ENCODE data around the gene SLC17A5.

Gene SLC17A5

GRCh38 chr6:73664701-73665100 lies 10.9 kb upstream of the SLC17A5 start:
- no peaks in the 10 kb centered on the region for H3K9me3 ChIP-seq (ENCODE audit: control insufficient read depth in 1 of 2, low read length in 2 of 2)
- no peak overlapping the region for H3K27ac ChIP-seq (ENCODE audit: low read length)
- no peaks in the 10 kb centered on the region for H3K27me3 ChIP-seq (ENCODE audit: low read depth, low read length)
- H3K36me3 ChIP-seq (ENCODE audit: control insufficient read depth in 1 of 2, insufficient read depth in 2 of 2, low read length in 2 of 2) = no peaks in the 10 kb centered on the region
- no peaks in the 10 kb centered on the region for H3K4me1 ChIP-seq (ENCODE audit: control insufficient read depth in 1 of 2, insufficient read depth in 2 of 2, low read length in 2 of 2)
- no peak overlapping the region for H3K4me3 ChIP-seq (ENCODE audit: low read depth in 1 of 2, low read length in 2 of 2)

DNA sequence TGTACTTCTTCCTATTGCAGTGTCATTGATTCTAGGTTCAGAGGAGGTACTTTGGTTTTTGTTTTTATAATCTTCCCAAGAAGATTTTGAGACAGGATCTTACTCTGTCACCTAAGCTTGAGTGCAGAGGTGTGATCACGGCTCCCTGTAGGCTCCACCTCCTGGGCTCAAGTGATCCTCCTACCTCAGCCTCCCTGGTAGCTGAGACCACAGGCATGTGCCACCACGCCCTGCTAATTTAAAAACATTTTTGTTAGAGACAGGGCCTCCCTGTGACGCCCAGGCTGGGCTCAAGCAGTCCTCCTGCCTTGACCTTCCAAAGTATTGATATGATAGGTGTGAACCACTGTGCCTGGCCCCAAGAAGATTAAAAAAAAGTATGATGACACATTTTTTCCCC lies 3.4 kb upstream of the SLC17A5 start:
- Histone ChIP-seq H3K9me3 (ENCODE audit: control insufficient read depth in 1 of 2, low read length in 2 of 2) (no peaks in the 10 kb centered on the region), H3K4me1 (ENCODE audit: control insufficient read depth in 1 of 2, insufficient read depth in 2 of 2, low read length in 2 of 2) (peaks cover 0 to 11% of the 10 kb centered on the region in 2 donors), H3K27ac (ENCODE audit: low read length) (no peak overlapping the region), H3K4me3 (ENCODE audit: low read depth in 1 of 2, low read length in 2 of 2) (no peak overlapping the region), H3K36me3 (ENCODE audit: control insufficient read depth in 1 of 2, insufficient read depth in 2 of 2, low read length in 2 of 2) (no peaks in the 10 kb centered on the region), H3K27me3 (ENCODE audit: low read depth, low read length) (no peaks in the 10 kb centered on the region)

- no peak overlapping the region for H3K4me3 ChIP-seq (ENCODE audit: low read depth in 1 of 2, low read length in 2 of 2)
- H3K27me3 ChIP-seq (ENCODE audit: low read depth, low read length) = no peaks in the 10 kb centered on the region
- peaks cover 0 to 16% of the 10 kb centered on the region in 2 donors for H3K4me1 ChIP-seq (ENCODE audit: control insufficient read depth in 1 of 2, insufficient read depth in 2 of 2, low read length in 2 of 2)
- no peaks in the 10 kb centered on the region for H3K9me3 ChIP-seq (ENCODE audit: control insufficient read depth in 1 of 2, low read length in 2 of 2)
- no peak overlapping the region for H3K27ac ChIP-seq (ENCODE audit: low read length)
- no peaks in the 10 kb centered on the region for H3K36me3 ChIP-seq (ENCODE audit: control insufficient read depth in 1 of 2, insufficient read depth in 2 of 2, low read length in 2 of 2)
These were observed 2.8 kb upstream of the SLC17A5 start for GRCh38 chr6:73656531-73657145.

DNA sequence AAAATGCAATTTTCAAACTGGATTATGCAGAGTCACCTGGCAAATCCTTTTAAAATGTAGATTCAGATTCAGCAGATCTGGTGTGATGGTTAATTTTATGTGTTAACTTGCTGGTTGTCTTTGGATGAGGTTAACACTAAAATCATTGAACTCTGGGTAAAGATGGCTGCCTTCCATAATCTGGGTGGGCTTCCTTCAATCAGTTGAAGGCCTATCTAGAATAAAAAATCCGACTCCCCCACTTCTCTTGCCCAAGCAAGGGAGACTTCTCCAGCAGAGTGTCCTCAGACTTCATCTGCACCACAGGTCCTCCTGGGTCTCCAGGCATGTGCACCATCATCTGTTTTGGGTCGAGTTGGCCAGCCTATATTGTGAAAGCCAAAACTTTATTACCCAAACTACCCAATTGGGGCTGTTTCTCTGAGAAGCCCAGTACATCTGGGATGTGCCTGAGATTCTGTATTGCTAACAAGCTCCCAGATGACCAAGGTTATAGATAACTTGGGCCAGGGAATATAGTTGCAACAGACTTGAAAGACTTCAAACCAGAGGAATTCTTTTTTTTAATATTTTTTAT lies 1.6 kb upstream of the SLC17A5 start:
- no peaks in the 10 kb centered on the region for H3K9me3 ChIP-seq (ENCODE audit: control insufficient read depth in 1 of 2, low read length in 2 of 2)
- H3K36me3 ChIP-seq (ENCODE audit: control insufficient read depth in 1 of 2, insufficient read depth in 2 of 2, low read length in 2 of 2) = no peaks in the 10 kb centered on the region
- H3K4me1 ChIP-seq (ENCODE audit: control insufficient read depth in 1 of 2, insufficient read depth in 2 of 2, low read length in 2 of 2) = peaks cover 0 to 16% of the 10 kb centered on the region in 2 donors
- H3K4me3 ChIP-seq (ENCODE audit: low read depth in 1 of 2, low read length in 2 of 2) = peak overlapping the region; percentile 89
- H3K27me3 ChIP-seq (ENCODE audit: low read depth, low read length) = no peaks in the 10 kb centered on the region
- peak overlapping the region; percentile 86 for H3K27ac ChIP-seq (ENCODE audit: low read length)

- peak overlapping the region; percentile 89 to 93 for H3K4me3 ChIP-seq (ENCODE audit: low read depth in 1 of 2, low read length in 2 of 2)
- H3K27ac ChIP-seq (ENCODE audit: low read length) = peak overlapping the region; percentile 78
- H3K36me3 ChIP-seq (ENCODE audit: control insufficient read depth in 1 of 2, insufficient read depth in 2 of 2, low read length in 2 of 2) = no peaks in the 10 kb centered on the region
- H3K4me1 ChIP-seq (ENCODE audit: control insufficient read depth in 1 of 2, insufficient read depth in 2 of 2, low read length in 2 of 2) = peaks cover 0 to 16% of the 10 kb centered on the region in 2 donors
- H3K27me3 ChIP-seq (ENCODE audit: low read depth, low read length) = no peaks in the 10 kb centered on the region
- H3K9me3 ChIP-seq (ENCODE audit: control insufficient read depth in 1 of 2, low read length in 2 of 2) = no peaks in the 10 kb centered on the region
These were observed 888 bp downstream of the SLC17A5 start for GRCh38 chr6:73652637-73653570.

GRCh38 chr6:73649783-73650182 lies 4.0 kb downstream of the SLC17A5 start:
- H3K27me3 ChIP-seq (ENCODE audit: low read depth, low read length) = no peaks in the 10 kb centered on the region
- H3K27ac ChIP-seq (ENCODE audit: low read length) = no peak overlapping the region
- peaks cover 0 to 8% of the 10 kb centered on the region in 2 donors for H3K4me1 ChIP-seq (ENCODE audit: control insufficient read depth in 1 of 2, insufficient read depth in 2 of 2, low read length in 2 of 2)
- no peak overlapping the region for H3K4me3 ChIP-seq (ENCODE audit: low read depth in 1 of 2, low read length in 2 of 2)
- no peaks in the 10 kb centered on the region for H3K9me3 ChIP-seq (ENCODE audit: control insufficient read depth in 1 of 2, low read length in 2 of 2)
- no peaks in the 10 kb centered on the region for H3K36me3 ChIP-seq (ENCODE audit: control insufficient read depth in 1 of 2, insufficient read depth in 2 of 2, low read length in 2 of 2)

- Histone ChIP-seq H3K36me3 (ENCODE audit: control insufficient read depth in 1 of 2, insufficient read depth in 2 of 2, low read length in 2 of 2) (no peaks in the 10 kb centered on the region), H3K9me3 (ENCODE audit: control insufficient read depth in 1 of 2, low read length in 2 of 2) (no peaks in the 10 kb centered on the region), H3K4me1 (ENCODE audit: control insufficient read depth in 1 of 2, insufficient read depth in 2 of 2, low read length in 2 of 2) (peaks cover 0 to 6% of the 10 kb centered on the region in 2 donors), H3K27ac (ENCODE audit: low read length) (no peak overlapping the region), H3K27me3 (ENCODE audit: low read depth, low read length) (no peaks in the 10 kb centered on the region), H3K4me3 (ENCODE audit: low read depth in 1 of 2, low read length in 2 of 2) (no peak overlapping the region)
These were observed 5.6 kb downstream of the SLC17A5 start for GRCh38 chr6:73648166-73648565.

- Histone ChIP-seq H3K9me3 (ENCODE audit: control insufficient read depth in 1 of 2, low read length in 2 of 2) (no peaks in the 10 kb centered on the region), H3K27me3 (ENCODE audit: low read depth, low read length) (no peaks in the 10 kb centered on the region), H3K4me1 (ENCODE audit: control insufficient read depth in 1 of 2, insufficient read depth in 2 of 2, low read length in 2 of 2) (no peaks in the 10 kb centered on the region), H3K4me3 (ENCODE audit: low read depth in 1 of 2, low read length in 2 of 2) (peak overlapping the region; percentile 55 to 61), H3K27ac (ENCODE audit: low read length) (no peak overlapping the region), H3K36me3 (ENCODE audit: control insufficient read depth in 1 of 2, insufficient read depth in 2 of 2, low read length in 2 of 2) (peaks cover 12 to 17% of the 10 kb centered on the region in 2 donors)
These were observed 8.7 kb downstream of the SLC17A5 start for GRCh38 chr6:73644941-73645591.

GRCh38 chr6:73644030-73644429 lies 9.8 kb downstream of the SLC17A5 start:
- H3K36me3 ChIP-seq (ENCODE audit: control insufficient read depth in 1 of 2, insufficient read depth in 2 of 2, low read length in 2 of 2) = peaks cover 19 to 20% of the 10 kb centered on the region in 2 donors
- no peak overlapping the region for H3K4me3 ChIP-seq (ENCODE audit: low read depth in 1 of 2, low read length in 2 of 2)
- no peaks in the 10 kb centered on the region for H3K27me3 ChIP-seq (ENCODE audit: low read depth, low read length)
- H3K9me3 ChIP-seq (ENCODE audit: control insufficient read depth in 1 of 2, low read length in 2 of 2) = no peaks in the 10 kb centered on the region
- no peak overlapping the region for H3K27ac ChIP-seq (ENCODE audit: low read length)
- H3K4me1 ChIP-seq (ENCODE audit: control insufficient read depth in 1 of 2, insufficient read depth in 2 of 2, low read length in 2 of 2) = no peaks in the 10 kb centered on the region

DNA sequence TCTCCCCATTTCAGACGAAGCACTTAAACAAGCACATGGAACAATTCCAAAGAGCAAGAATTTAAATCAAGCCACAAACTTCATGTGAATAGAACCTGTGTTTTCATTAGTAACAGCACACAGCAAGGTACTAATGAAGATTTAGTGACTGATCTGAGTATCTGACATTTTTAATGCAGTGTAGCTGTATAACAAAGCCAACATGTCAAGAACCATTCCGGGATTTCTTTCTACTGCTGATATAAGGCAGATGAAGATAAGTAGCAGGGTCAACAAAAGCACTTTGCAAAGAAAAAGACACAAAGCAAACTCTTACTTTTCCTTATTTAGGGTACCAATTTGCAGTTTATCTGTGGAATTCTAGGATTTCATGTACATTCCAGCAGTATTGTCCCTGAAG lies 11.3 kb downstream of the SLC17A5 start:
- Histone ChIP-seq H3K4me3 (ENCODE audit: low read depth in 1 of 2, low read length in 2 of 2) (no peak overlapping the region), H3K4me1 (ENCODE audit: control insufficient read depth in 1 of 2, insufficient read depth in 2 of 2, low read length in 2 of 2) (no peaks in the 10 kb centered on the region), H3K36me3 (ENCODE audit: control insufficient read depth in 1 of 2, insufficient read depth in 2 of 2, low read length in 2 of 2) (peaks cover 21 to 25% of the 10 kb centered on the region in 2 donors), H3K27me3 (ENCODE audit: low read depth, low read length) (no peaks in the 10 kb centered on the region), H3K9me3 (ENCODE audit: control insufficient read depth in 1 of 2, low read length in 2 of 2) (no peaks in the 10 kb centered on the region), H3K27ac (ENCODE audit: low read length) (no peak overlapping the region)

DNA sequence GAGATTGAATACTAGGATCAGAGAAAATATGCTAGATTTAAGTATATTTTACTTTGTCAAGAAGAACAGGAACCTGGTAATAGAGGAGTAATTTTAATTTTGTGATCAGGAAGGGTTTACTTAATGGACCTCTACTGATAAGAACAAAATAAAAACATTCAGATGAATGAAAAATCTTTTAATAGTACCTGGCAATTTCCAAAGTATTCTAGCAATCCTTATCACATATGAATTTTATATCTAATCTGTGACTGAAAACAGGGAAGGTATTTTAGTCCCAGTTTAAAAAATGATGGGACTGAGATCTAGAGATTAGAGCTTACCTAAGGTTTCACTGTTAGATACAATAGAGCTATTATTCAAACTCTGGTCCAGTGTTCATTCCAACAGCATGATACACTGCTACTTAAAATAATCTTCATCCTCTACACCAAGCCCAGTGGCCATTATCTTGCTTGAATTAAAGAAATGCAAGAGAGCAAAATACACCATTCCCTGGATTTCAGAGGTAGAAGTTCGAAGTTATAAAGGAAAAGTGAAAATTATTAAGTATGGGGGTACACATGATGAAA lies 13.5 kb downstream of the SLC17A5 start:
- Histone ChIP-seq H3K4me3 (ENCODE audit: low read depth in 1 of 2, low read length in 2 of 2) (no peak overlapping the region), H3K27ac (ENCODE audit: low read length) (no peak overlapping the region), H3K36me3 (ENCODE audit: control insufficient read depth in 1 of 2, insufficient read depth in 2 of 2, low read length in 2 of 2) (peaks cover 26 to 29% of the 10 kb centered on the region in 2 donors), H3K4me1 (ENCODE audit: control insufficient read depth in 1 of 2, insufficient read depth in 2 of 2, low read length in 2 of 2) (no peaks in the 10 kb centered on the region), H3K27me3 (ENCODE audit: low read depth, low read length) (no peaks in the 10 kb centered on the region), H3K9me3 (ENCODE audit: control insufficient read depth in 1 of 2, low read length in 2 of 2) (no peaks in the 10 kb centered on the region)
